Measurements from ENCODE around the gene LMLN.
A peak's percentile ranks its signal among the peaks of the same experiment; 100 is the strongest.

Gene LMLN

DNA sequence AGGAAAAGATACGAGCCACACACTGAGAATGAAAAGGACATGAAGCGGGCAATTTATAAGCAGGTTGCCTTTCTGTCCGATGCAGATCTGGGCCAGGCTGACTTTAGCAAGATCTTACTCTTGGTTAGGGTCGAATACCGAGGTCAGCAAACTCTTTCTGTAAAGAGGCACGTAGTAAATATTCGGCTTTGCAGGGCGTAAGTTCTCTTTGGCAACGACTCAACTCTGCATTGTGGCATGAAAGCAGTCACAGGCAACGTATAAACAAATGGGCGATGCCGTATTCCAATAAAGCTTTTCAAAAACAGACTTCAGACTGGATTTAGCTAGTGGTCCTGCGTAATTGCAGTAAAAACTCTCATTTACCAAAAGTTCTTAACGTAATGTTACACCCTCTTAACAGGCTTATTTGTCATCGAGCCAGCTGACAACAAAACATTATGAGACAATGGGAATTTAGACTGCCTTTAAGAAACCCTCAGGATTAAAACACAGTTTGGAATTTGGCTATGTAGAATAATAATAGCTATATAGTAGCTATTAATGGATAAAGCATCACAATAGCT lies 23.1 kb upstream of the LMLN start:
- TF ChIP-seq, protein P1, sequence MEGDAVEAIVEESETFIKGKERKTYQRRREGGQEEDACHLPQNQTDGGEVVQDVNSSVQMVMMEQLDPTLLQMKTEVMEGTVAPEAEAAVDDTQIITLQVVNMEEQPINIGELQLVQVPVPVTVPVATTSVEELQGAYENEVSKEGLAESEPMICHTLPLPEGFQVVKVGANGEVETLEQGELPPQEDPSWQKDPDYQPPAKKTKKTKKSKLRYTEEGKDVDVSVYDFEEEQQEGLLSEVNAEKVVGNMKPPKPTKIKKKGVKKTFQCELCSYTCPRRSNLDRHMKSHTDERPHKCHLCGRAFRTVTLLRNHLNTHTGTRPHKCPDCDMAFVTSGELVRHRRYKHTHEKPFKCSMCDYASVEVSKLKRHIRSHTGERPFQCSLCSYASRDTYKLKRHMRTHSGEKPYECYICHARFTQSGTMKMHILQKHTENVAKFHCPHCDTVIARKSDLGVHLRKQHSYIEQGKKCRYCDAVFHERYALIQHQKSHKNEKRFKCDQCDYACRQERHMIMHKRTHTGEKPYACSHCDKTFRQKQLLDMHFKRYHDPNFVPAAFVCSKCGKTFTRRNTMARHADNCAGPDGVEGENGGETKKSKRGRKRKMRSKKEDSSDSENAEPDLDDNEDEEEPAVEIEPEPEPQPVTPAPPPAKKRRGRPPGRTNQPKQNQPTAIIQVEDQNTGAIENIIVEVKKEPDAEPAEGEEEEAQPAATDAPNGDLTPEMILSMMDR (IDR thresholded peaks at IDR 0.05; ENCODE audit: unreplicated experiment in 3 of 3), result no peak
- no peak overlapping the region for H3K4me3 Mint-ChIP-seq
- no peak overlapping the region for H3K27ac Mint-ChIP-seq
- H3K27me3 Mint-ChIP-seq (ENCODE audit: low read depth), result no peaks in the 10 kb centered on the region
- no peaks in the 10 kb centered on the region for H3K4me1 Mint-ChIP-seq
- H3K36me3 Mint-ChIP-seq (ENCODE audit: low read depth), result peaks cover 3% of the 10 kb centered on the region
- no peaks in the 10 kb centered on the region for H3K9me3 Mint-ChIP-seq

DNA sequence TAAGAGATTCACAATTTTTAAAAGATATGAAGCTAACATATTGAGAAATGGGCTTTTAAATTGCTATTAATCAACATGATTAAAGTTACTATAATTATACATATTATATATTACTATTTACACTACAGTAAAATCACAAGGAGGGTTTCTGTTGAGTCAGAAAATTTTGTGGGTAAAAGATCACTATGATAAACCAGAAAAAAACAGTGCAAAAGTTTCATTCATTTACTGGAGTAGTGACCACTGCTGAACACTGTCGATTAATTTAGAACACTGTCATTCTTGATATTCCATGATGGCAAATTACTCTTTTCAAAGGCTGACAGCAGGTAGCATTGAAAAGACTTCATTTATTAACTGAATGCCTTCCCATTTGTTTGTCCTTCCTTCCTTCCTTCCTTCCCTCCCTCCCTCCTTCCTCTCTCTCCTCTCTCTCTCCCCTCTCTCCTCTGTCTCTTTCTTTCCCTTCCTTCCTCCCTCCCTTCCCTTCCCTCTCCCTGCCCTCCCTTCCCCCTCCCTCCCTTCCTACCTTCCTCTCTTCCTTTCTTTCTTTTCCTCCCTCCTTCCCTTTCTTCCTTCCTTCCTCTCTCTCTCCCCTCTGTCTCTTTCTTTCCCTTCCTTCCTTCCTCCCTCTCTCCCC lies 19.2 kb upstream of the LMLN start:
- H3K36me3 Mint-ChIP-seq (ENCODE audit: low read depth), result peaks cover under 1% of the 10 kb centered on the region
- no peak overlapping the region for H3K27ac Mint-ChIP-seq
- H3K4me3 Mint-ChIP-seq, result no peak overlapping the region
- no peaks in the 10 kb centered on the region for H3K27me3 Mint-ChIP-seq (ENCODE audit: low read depth)
- no peaks in the 10 kb centered on the region for H3K9me3 Mint-ChIP-seq
- TF ChIP-seq, protein P1 (IDR thresholded peaks at IDR 0.05; ENCODE audit: unreplicated experiment in 3 of 3), result no peak
- no peaks in the 10 kb centered on the region for H3K4me1 Mint-ChIP-seq

DNA sequence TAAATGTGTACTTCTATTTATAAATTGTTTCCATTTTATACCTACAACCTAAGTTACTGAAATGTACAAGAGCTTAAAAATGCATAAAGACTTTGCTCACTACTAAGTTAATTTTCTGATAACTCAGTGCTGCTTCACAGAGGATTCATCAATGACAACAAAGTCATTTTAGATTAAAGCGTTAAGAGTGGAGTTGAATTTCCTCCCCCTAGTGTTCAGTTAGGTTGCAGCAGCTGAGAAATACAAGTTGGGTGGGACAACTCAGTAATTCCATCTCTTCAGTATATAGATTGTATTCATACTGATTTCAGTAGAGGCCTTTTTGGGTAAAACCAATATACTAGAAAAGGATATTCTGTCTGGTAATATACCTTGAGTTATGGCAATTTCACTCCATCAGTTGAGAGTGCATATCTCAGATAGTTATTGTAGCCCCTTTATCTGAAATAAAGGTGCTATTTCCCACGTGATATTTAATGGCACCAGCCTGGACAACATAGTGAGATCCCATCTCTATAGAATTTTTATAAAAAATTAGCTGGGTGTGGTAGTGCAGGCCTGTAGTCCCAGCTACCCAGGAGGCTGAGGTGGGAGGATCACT lies 17.0 kb upstream of the LMLN start:
- TF ChIP-seq, protein P1 (IDR thresholded peaks at IDR 0.05; ENCODE audit: unreplicated experiment in 3 of 3), result peak; percentile 71 to 76 (median 72)
- Mint-ChIP-seq H3K27ac (no peak overlapping the region), H3K36me3 (ENCODE audit: low read depth) (no peaks in the 10 kb centered on the region), H3K4me1 (no peaks in the 10 kb centered on the region), H3K4me3 (no peak overlapping the region), H3K9me3 (no peaks in the 10 kb centered on the region), H3K27me3 (ENCODE audit: low read depth) (no peaks in the 10 kb centered on the region)

DNA sequence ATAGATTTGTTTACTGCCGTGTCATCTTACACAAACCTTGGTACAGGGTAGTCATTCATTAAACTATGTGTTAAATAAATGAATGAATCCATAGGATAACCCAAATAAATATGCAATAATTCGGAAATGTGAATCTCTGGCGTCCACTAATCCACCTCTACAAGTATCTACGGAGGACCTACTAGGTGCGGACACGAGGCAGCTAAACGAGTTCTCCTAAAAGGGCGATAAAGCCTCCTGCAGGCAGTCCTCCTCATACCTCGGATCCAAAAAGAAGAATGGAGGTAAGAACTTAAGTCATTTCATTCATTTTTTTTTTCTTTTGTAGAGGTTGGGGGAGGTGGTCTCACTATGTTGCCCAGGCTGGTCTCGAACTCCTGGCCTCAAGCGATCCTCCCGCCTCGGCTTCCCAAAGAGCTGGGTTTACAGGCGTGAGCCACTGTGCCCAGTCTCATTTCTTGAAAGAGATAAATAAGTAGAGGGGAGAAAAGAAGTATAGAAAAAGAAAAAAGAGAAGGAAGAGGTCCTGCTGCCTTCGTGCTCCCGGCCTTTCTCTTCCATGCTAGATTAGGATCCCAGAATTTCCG lies 10.7 kb upstream of the LMLN start:
- Mint-ChIP-seq H3K4me1 (peaks cover 23% of the 10 kb centered on the region), H3K4me3 (peak overlapping the region; percentile 97 to 98 (median 98)), H3K36me3 (ENCODE audit: low read depth) (peaks cover 29% of the 10 kb centered on the region), H3K27me3 (ENCODE audit: low read depth) (no peaks in the 10 kb centered on the region), H3K9me3 (no peaks in the 10 kb centered on the region), H3K27ac (peak overlapping the region; percentile 99)
- TF ChIP-seq, protein P1 (IDR thresholded peaks at IDR 0.05; ENCODE audit: unreplicated experiment in 3 of 3), result no peak

DNA sequence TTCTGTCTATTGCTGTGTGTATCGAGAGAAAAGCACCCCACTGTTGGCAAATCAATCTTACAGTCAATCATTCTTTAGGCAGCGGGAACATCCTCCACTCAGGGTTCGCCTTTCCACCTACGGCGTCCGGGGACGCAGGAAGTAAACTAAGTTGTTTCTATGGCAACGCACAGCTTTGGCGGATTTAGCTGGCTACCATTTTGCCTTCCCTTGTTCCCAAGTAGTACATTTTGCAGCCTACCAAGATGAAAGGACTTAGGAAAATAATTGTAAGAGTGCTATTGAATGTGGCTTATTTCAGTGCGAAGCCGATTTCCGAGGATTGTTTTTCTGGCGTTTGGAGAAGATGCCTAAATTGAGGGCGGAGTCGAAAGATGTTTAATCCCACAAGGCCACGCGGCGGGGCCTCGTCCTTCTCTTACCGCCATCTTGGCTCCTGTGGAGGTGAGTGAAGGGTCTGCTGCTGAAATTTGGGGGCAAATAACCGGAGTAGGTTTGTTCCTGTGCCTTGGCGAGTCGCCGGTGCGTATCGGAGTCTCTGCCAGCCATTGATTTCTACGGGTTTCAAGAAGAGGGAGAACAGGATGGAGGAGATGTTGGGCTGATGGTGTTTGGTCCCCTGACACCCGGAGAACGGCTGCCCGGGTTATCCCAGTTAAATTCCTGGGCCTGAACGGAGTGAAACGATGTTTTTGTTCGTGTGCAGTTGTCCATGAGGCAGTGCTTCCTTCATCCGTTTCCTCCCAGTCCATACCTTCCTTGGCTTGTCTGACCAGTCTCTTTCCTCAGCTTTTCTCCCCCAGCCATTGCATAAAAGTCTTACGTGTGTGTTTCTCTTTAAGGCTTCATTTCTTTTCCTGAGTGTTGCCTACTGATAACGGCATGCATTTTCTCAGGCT lies 10.0 kb upstream of the LMLN start, which contains the start of gene RPL35A:
Gene RPL35A, plus strand, starts transcription at position 413 of the 899 bp plus-strand sequence. CDS start 778 bp downstream, outside the sequence.
- H3K4me3 Mint-ChIP-seq, result peak within 1 kb of the TSS; percentile 97 to 98 (median 98)
- H3K27ac Mint-ChIP-seq, result peak within 1 kb of the TSS; percentile 99
- H3K36me3 Mint-ChIP-seq (ENCODE audit: low read depth), result peaks cover 37% of the 10 kb centered on the region
- no peaks in the 10 kb centered on the region for H3K9me3 Mint-ChIP-seq
- H3K27me3 Mint-ChIP-seq (ENCODE audit: low read depth), result no peaks in the 10 kb centered on the region
- H3K4me1 Mint-ChIP-seq, result peaks cover 23% of the 10 kb centered on the region
- TF ChIP-seq, protein P1 (IDR thresholded peaks at IDR 0.05; ENCODE audit: unreplicated experiment in 3 of 3), result no peak
